Measurements from ENCODE around the gene TRIM61. TPM values are rescaled to one million over a fixed set of nuclear protein-coding genes. Genes with fewer than 3 reads are reported as not detected.
A peak's percentile ranks its signal among the peaks of the same experiment; 100 is the strongest.
"Not testable (repeated sequence)": the region's sequence is repeated elsewhere in the genome, so short reads cannot be mapped to it uniquely, and the experiment has no call there.

Gene TRIM61
- total and polyA plus RNA-seq, 4 donors = 0.98 to 1.8 (median 1.3) TPM

DNA sequence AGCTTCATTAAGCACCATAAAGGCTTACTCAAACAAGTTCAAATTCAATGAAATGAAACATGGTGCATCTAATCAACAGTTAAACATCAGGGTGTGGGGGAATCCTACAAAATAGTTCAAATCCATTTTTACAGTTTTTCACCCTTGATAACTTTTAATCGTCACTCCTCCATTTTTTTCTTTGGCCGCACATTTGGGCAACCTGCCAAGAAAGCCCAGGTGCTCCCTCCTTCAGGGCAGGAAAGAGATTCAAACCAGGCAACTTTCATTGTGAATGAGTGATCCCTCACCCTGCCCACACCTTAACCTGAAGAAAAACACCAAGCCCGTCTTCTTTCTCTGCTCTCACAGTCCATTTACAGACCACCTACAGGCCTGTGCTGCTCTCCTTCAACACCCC lies 24.9 kb downstream of the TRIM61 start:
- 57 to 83% methylated on average over 3 of the region's 3 CpGs for WGBS, 2 donors
- Histone ChIP-seq H3K4me3 (no peak overlapping the region), H3K9ac (ENCODE audit: insufficient read depth in 1 of 2, low read length in 2 of 2) (no peak overlapping the region), H3K27ac (ENCODE audit: low read depth in 1 of 2, low read length in 1 of 2) (no peak overlapping the region), H3K4me1 (ENCODE audit: control insufficient read depth in 5 of 5, insufficient read depth in 5 of 5, low read length in 5 of 5) (peaks cover 0 to 6% (median 0%) of the 10 kb centered on the region in 5 donors), H3K9me3 (ENCODE audit: control insufficient read depth in 4 of 4, insufficient read depth in 3 of 4, low read length in 3 of 4) (peaks cover 0 to 4% (median 0%) of the 10 kb centered on the region in 4 donors), H3K36me3 (ENCODE audit: control insufficient read depth in 4 of 4, insufficient read depth in 4 of 4, low read length in 4 of 4) (no peaks in the 10 kb centered on the region), H3K27me3 (ENCODE audit: control insufficient read depth in 3 of 3, insufficient read depth in 3 of 3, low read length in 2 of 3) (peaks cover 6 to 9% (median 8%) of the 10 kb centered on the region in 3 donors)
- no peak for ATAC-seq (ENCODE audit: insufficient read depth, low FRiP score)
- TF ChIP-seq, protein P1, sequence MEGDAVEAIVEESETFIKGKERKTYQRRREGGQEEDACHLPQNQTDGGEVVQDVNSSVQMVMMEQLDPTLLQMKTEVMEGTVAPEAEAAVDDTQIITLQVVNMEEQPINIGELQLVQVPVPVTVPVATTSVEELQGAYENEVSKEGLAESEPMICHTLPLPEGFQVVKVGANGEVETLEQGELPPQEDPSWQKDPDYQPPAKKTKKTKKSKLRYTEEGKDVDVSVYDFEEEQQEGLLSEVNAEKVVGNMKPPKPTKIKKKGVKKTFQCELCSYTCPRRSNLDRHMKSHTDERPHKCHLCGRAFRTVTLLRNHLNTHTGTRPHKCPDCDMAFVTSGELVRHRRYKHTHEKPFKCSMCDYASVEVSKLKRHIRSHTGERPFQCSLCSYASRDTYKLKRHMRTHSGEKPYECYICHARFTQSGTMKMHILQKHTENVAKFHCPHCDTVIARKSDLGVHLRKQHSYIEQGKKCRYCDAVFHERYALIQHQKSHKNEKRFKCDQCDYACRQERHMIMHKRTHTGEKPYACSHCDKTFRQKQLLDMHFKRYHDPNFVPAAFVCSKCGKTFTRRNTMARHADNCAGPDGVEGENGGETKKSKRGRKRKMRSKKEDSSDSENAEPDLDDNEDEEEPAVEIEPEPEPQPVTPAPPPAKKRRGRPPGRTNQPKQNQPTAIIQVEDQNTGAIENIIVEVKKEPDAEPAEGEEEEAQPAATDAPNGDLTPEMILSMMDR (IDR thresholded peaks at IDR 0.05; ENCODE audit: control extremely low read depth, extremely low read depth) = no peak
- DNase-seq = no peak

DNA sequence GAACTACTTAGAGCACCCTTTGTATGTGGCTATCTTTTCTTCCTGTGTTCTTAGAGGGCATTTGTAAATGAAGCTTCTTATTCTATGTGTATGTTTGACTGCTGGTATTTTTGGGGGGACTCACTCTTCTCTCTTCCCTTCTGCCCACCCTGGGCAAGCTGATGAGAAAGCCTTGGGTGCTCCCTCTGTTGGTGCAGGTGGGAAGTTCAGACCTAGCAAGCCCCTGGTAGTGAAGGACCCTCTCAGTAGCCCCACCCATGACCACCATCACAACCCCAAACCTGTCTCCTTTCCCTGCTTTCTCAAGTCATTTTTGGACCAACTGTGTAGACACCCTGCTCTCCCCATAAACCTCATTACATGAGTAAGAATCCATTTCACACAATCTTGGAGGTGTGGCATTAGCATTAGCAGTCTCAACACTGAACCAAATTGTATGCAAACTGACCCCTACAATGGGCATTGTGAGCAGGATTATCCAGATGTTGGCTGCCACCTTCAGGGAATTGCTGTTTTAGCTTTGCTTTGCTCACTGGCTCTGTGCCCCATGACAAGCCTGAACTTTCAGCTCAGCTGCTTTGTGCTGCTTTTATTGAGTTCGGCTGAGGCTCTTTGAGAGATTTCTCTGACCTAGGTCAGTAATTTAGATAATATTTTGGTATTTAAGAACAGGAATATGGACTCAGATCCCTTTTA lies 27.9 kb downstream of the TRIM61 start:
- Histone ChIP-seq H3K27me3 (ENCODE audit: control insufficient read depth in 3 of 3, insufficient read depth in 3 of 3, low read length in 2 of 3) (peaks cover 6 to 9% (median 8%) of the 10 kb centered on the region in 3 donors), H3K9me3 (ENCODE audit: control insufficient read depth in 4 of 4, insufficient read depth in 3 of 4, low read length in 3 of 4) (peaks cover 0 to 2% (median 0%) of the 10 kb centered on the region in 4 donors), H3K36me3 (ENCODE audit: control insufficient read depth in 4 of 4, insufficient read depth in 4 of 4, low read length in 4 of 4) (no peaks in the 10 kb centered on the region), H3K27ac (ENCODE audit: low read depth in 1 of 2, low read length in 1 of 2) (no peak overlapping the region), H3K4me1 (ENCODE audit: control insufficient read depth in 5 of 5, insufficient read depth in 5 of 5, low read length in 5 of 5) (no peaks in the 10 kb centered on the region), H3K4me3 (no peak overlapping the region), H3K9ac (ENCODE audit: insufficient read depth in 1 of 2, low read length in 2 of 2) (no peak overlapping the region)
- DNase-seq = peak in 2 of 3 donors; percentile 33 to 53
- TF ChIP-seq, protein P1 (IDR thresholded peaks at IDR 0.05; ENCODE audit: control extremely low read depth, extremely low read depth) = no peak
- no peak for ATAC-seq (ENCODE audit: insufficient read depth, low FRiP score)
- WGBS, 2 donors = 56 to 61% methylated on average over 1 of the region's 1 CpG

DNA sequence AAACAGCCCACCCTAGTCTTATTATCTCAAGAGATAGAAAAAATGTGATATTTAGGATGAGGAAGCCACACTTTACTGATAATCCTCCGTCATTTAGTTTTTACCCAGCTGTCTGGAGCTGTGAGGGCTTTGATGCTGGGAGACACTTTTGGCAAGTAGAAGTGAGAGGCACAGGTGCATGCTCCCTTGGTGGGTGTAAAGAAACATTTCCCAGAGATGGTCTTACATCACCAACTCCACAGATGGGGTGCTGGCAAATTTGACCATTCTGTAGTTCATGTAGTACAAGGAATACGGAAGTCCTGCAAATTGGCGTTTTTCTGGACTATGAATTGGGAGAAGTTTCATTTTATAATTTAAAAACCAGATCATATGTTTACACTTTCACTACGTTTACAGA lies 28.5 kb downstream of the TRIM61 start:
- Histone ChIP-seq H3K9me3 (ENCODE audit: control insufficient read depth in 4 of 4, insufficient read depth in 3 of 4, low read length in 3 of 4) (peaks cover 0 to 2% (median 0%) of the 10 kb centered on the region in 4 donors), H3K27ac (ENCODE audit: low read depth in 1 of 2, low read length in 1 of 2) (no peak overlapping the region), H3K4me3 (no peak overlapping the region), H3K36me3 (ENCODE audit: control insufficient read depth in 4 of 4, insufficient read depth in 4 of 4, low read length in 4 of 4) (no peaks in the 10 kb centered on the region), H3K4me1 (ENCODE audit: control insufficient read depth in 5 of 5, insufficient read depth in 5 of 5, low read length in 5 of 5) (no peaks in the 10 kb centered on the region), H3K9ac (ENCODE audit: insufficient read depth in 1 of 2, low read length in 2 of 2) (no peak overlapping the region), H3K27me3 (ENCODE audit: control insufficient read depth in 3 of 3, insufficient read depth in 3 of 3, low read length in 2 of 3) (peaks cover 6 to 8% (median 6%) of the 10 kb centered on the region in 3 donors)
- DNase-seq (no peak), ATAC-seq (ENCODE audit: insufficient read depth, low FRiP score) (no peak)
- TF ChIP-seq, protein P1 (IDR thresholded peaks at IDR 0.05; ENCODE audit: control extremely low read depth, extremely low read depth) = no peak
- WGBS, 2 donors = 79 to 91% methylated on average over 4 of the region's 4 CpGs

DNA sequence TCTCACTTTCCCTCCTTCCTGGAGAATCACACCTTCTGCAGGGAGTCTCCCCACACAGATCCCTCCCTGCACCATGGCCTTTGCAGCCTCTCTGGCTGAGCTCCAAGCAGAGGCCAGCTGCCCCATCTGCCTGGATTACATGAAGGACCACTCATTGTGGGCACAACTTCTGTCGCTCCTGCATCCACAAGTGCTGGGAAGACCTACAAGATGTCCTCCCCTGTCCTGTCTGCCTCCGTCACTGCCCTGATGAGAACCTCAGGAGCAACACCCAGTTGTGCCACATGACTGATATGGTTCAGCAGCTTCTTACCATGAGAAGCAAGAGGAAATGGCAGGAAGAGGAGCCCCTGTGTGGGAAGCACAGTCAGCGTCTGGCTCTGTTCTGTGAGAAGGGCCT lies 29.5 kb downstream of the TRIM61 start:
- H3K27ac ChIP-seq (ENCODE audit: low read depth in 1 of 2, low read length in 1 of 2); H3K9ac ChIP-seq (ENCODE audit: insufficient read depth in 1 of 2, low read length in 2 of 2); H3K9me3 ChIP-seq (ENCODE audit: control insufficient read depth in 4 of 4, insufficient read depth in 3 of 4, low read length in 3 of 4); H3K36me3 ChIP-seq (ENCODE audit: control insufficient read depth in 4 of 4, insufficient read depth in 4 of 4, low read length in 4 of 4); ATAC-seq (ENCODE audit: insufficient read depth, low FRiP score); H3K4me1 ChIP-seq (ENCODE audit: control insufficient read depth in 5 of 5, insufficient read depth in 5 of 5, low read length in 5 of 5); H3K4me3 ChIP-seq; DNase-seq: not testable (repeated sequence)
- WGBS, 2 donors = 71 to 75% methylated on average over 3 of the region's 3 CpGs
- peaks cover 5 to 10% (median 6%) of the 10 kb centered on the region in 3 donors for H3K27me3 ChIP-seq (ENCODE audit: control insufficient read depth in 3 of 3, insufficient read depth in 3 of 3, low read length in 2 of 3)
